Measurements from ENCODE around the gene CCDC179. TPM values are rescaled to one million over a fixed set of nuclear protein-coding genes. Genes with fewer than 3 reads are reported as not detected.
A peak's percentile ranks its signal among the peaks of the same experiment; 100 is the strongest.

CCDC179 gene
- total RNA-seq, 1 donor from 2014 or later, result not detected

- Histone ChIP-seq H3K4me1 (peaks cover 0 to 5% of the 10 kb centered on the region in 2 donors), H3K27ac (peak within 1 kb of the TSS; percentile 76 to 80), H3K9me3 (no peaks in the 10 kb centered on the region), H3K4me3 (peak within 1 kb of the TSS; percentile 68 to 85), H3K27me3 (no peaks in the 10 kb centered on the region), H3K36me3 (peaks cover 5 to 9% of the 10 kb centered on the region in 2 donors)
- intact Hi-C loops (cut with DNase I), result loop anchor here (5.0 kb wide), 1 partner anchor 202 kb away; the partner anchor contains the start of gene FANCF
- peak; percentile 70 to 96 for DNase-seq (ENCODE audit: low spot score in 2 of 2)
- TF ChIP-seq, protein P1, sequence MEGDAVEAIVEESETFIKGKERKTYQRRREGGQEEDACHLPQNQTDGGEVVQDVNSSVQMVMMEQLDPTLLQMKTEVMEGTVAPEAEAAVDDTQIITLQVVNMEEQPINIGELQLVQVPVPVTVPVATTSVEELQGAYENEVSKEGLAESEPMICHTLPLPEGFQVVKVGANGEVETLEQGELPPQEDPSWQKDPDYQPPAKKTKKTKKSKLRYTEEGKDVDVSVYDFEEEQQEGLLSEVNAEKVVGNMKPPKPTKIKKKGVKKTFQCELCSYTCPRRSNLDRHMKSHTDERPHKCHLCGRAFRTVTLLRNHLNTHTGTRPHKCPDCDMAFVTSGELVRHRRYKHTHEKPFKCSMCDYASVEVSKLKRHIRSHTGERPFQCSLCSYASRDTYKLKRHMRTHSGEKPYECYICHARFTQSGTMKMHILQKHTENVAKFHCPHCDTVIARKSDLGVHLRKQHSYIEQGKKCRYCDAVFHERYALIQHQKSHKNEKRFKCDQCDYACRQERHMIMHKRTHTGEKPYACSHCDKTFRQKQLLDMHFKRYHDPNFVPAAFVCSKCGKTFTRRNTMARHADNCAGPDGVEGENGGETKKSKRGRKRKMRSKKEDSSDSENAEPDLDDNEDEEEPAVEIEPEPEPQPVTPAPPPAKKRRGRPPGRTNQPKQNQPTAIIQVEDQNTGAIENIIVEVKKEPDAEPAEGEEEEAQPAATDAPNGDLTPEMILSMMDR (IDR thresholded peaks at IDR 0.05), result peak; percentile 30 to 78 (median 73)
Observed at GRCh38 chr11:22829231-22830081, 30.8 kb downstream of the CCDC179 start, which contains the start of gene SVIP. TSS of gene SVIP (minus strand) at chr11:22829801. CDS start at chr11:22829748, 53 bp downstream.

DNA sequence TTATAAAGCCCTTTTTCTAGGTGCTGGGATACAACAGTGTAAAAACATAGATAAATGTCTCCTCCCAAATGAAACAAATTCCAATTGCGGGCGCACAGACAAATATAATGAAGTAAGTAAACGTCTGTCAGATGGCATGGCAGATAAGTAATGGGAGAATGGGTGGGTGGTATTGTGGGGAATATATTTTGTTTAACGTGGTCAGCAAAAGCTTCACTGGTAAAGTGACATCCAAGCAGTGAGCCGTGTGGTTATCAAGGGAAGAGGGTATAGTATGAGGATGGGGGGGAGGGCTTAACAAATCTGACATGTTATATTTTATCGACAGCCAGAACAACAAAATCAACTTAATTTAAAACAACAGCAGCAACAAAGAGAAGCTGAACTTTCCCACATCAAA, 31.9 kb downstream of the CCDC179 start:
- Histone ChIP-seq H3K4me1 (peaks cover 0 to 5% of the 10 kb centered on the region in 2 donors), H3K9me3 (no peaks in the 10 kb centered on the region), H3K36me3 (peaks cover 13 to 14% of the 10 kb centered on the region in 2 donors), H3K27ac (no peak overlapping the region), H3K27me3 (no peaks in the 10 kb centered on the region), H3K4me3 (peak overlapping the region; percentile 68 to 85)
- no peak for DNase-seq (ENCODE audit: low spot score in 2 of 2)
- TF ChIP-seq, protein P1 (IDR thresholded peaks at IDR 0.05), result no peak
- intact Hi-C loops (cut with DNase I), result loop anchor here (5.0 kb wide), 1 partner anchor 201 kb away; the partner anchor contains the start of gene FANCF

- Histone ChIP-seq H3K36me3 (peaks cover 18 to 64% of the 10 kb centered on the region in 2 donors), H3K4me1 (no peaks in the 10 kb centered on the region), H3K27me3 (no peaks in the 10 kb centered on the region), H3K9me3 (no peaks in the 10 kb centered on the region), H3K4me3 (no peak overlapping the region), H3K27ac (no peak overlapping the region)
- no peak for DNase-seq (ENCODE audit: low spot score in 2 of 2)
- intact Hi-C loops (cut with DNase I), result no loop called here
- TF ChIP-seq, protein P1 (IDR thresholded peaks at IDR 0.05), result no peak
Observed at GRCh38 chr11:22822203-22822602, 38.1 kb downstream of the CCDC179 start.

DNA sequence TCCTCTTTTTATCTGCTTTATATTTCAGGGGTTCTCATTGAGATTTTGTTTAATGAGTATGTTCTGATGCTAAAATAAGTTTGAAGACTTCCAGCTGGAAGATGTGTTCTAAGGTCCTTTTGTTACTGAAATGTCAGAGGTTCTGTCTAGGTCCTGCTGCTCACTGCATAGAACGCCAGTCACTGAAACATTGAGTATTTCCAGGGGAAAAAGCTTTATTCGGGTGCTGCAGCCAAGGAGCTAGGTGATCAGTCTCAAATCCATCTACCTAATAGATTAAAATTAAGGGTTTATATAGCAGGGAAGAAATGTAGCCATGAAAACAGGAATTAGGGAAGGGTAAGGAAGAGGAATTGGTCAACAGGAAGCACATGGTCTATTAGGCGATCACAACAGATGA, 50.4 kb downstream of the CCDC179 start:
- no peaks in the 10 kb centered on the region for H3K36me3 ChIP-seq

DNA sequence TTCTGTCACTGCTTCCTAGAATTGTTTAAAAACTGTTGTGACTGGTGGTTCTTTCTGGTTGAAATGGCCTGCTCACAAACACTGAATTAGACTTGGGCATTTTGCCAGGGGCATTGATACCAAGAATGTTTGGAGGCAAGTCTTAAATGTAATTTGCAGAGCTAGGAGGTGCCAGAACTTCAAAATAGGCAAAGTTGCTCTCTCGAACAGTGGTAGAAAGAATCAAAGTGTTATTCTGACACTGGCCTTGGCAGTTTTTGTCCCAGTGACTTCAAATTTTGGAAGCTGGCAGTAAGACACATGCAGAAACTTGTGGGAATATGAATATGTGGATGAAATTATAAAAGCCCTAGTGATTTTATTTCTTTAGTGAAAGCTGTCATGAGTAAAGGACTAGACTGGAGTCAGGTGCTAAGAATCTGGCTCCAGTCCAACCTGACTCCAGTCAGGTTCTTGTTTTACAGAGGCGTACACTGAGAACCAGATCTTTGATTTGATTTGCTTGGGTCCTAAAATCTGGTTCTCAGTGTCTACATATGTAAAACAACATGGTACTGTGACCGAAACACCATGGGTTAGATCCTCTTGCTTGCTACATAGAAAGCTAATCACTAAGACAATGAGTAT, 51.6 kb downstream of the CCDC179 start:
- no peak overlapping the region for H3K4me3 ChIP-seq
- H3K4me1 ChIP-seq, result no peaks in the 10 kb centered on the region
- TF ChIP-seq, protein P1 (IDR thresholded peaks at IDR 0.05), result no peak
- H3K27me3 ChIP-seq, result no peaks in the 10 kb centered on the region
- no peaks in the 10 kb centered on the region for H3K9me3 ChIP-seq
- H3K36me3 ChIP-seq, result no peaks in the 10 kb centered on the region
- no peak overlapping the region for H3K27ac ChIP-seq
- intact Hi-C loops (cut with DNase I), result no loop called here
- no peak for DNase-seq (ENCODE audit: low spot score in 2 of 2)

More for the DNA sequence above, 50.4 kb downstream of the CCDC179 start:
- DNase-seq (ENCODE audit: low spot score in 2 of 2), result no peak
- no peaks in the 10 kb centered on the region for H3K4me1 ChIP-seq
- TF ChIP-seq, protein P1 (IDR thresholded peaks at IDR 0.05), result no peak
- no peaks in the 10 kb centered on the region for H3K27me3 ChIP-seq
- no peak overlapping the region for H3K4me3 ChIP-seq
- H3K27ac ChIP-seq, result no peak overlapping the region
- intact Hi-C loops (cut with DNase I), result no loop called here
- no peaks in the 10 kb centered on the region for H3K9me3 ChIP-seq
